Stimulated activated CD8-positive, alpha-beta memory T cell treated with anti-CD3 and anti-CD28 coated beads, Interleukin-4, amount 100 ng/mL, for 48 hours (primary cell): ENCODE data around the gene RBMY1E.
"Not testable (repeated sequence)": the region's sequence is repeated elsewhere in the genome, so short reads cannot be mapped to it uniquely, and the experiment has no call there.

Source experiments
- DNase-seq: peaks from one replicate; pipeline ENCODE4 v3.0.0-alpha.2; 2020

Gene RBMY1E

GRCh38 chrY:21917932-21918331 lies at the start of gene RBMY1E:
TSS of gene RBMY1E (minus strand) at chrY:21918032. CDS start at chrY:21916054, 1,978 bp downstream.
- not testable (repeated sequence) for DNase-seq

- DNase-seq = not testable (repeated sequence)
These were observed 23.4 kb downstream of the RBMY1E start, which contains the start of gene RBMY1D for GRCh38 chrY:21894426-21894825. TSS of gene RBMY1D (minus strand) at chrY:21894526. CDS start at chrY:21892513, 2,013 bp downstream.

GRCh38 chrY:21869407-21870076 lies 48.3 kb downstream of the RBMY1E start:
- DNase-seq = not testable (repeated sequence)
